IPS DF 19.7 (cell line): ENCODE results near the gene SGMS1.
"Not testable (repeated sequence)": the region's sequence is repeated elsewhere in the genome, so short reads cannot be mapped to it uniquely, and the experiment has no call there.

Source experiments
- DNase-seq: peaks from one replicate; pipeline ENCODE4 v3.0.0-alpha.2; 2013; ENCODE audit warnings: low read depth, low spot score

Gene SGMS1

GRCh38 chr10:50560370-50560769, 63.4 kb downstream of the SGMS1 start:
- no peak for DNase-seq

GRCh38 chr10:50558371-50558770, 65.4 kb downstream of the SGMS1 start:
- no peak for DNase-seq

- no peak for DNase-seq
Observed at GRCh38 chr10:50557130-50557682, 66.5 kb downstream of the SGMS1 start.

GRCh38 chr10:50556237-50557120, 67.3 kb downstream of the SGMS1 start:
- DNase-seq, result no peak

GRCh38 chr10:50554995-50555568, 68.7 kb downstream of the SGMS1 start:
- no peak for DNase-seq

GRCh38 chr10:50554376-50554994, 69.3 kb downstream of the SGMS1 start:
- no peak for DNase-seq

GRCh38 chr10:50552771-50553535, 70.8 kb downstream of the SGMS1 start:
- DNase-seq, result no peak

GRCh38 chr10:50552308-50552707, 71.4 kb downstream of the SGMS1 start:
- DNase-seq, result no peak

GRCh38 chr10:50551894-50552293, 71.9 kb downstream of the SGMS1 start:
- DNase-seq, result no peak

- DNase-seq, result no peak
Observed at GRCh38 chr10:50550291-50550839, 73.4 kb downstream of the SGMS1 start.

GRCh38 chr10:50549186-50549585, 74.6 kb downstream of the SGMS1 start:
- DNase-seq, result not testable (repeated sequence)

GRCh38 chr10:50548481-50548880, 75.3 kb downstream of the SGMS1 start:
- not testable (repeated sequence) for DNase-seq

- DNase-seq, result not testable (repeated sequence)
Observed at GRCh38 chr10:50546287-50546686, 77.5 kb downstream of the SGMS1 start.

GRCh38 chr10:50545846-50546245, 77.9 kb downstream of the SGMS1 start:
- no peak for DNase-seq

- DNase-seq, result no peak
Observed at GRCh38 chr10:50544857-50545429, 78.8 kb downstream of the SGMS1 start.

- no peak for DNase-seq
Observed at GRCh38 chr10:50544095-50544856, 79.5 kb downstream of the SGMS1 start.

GRCh38 chr10:50542871-50543270, 80.9 kb downstream of the SGMS1 start:
- DNase-seq, result no peak

GRCh38 chr10:50541921-50542320, 81.8 kb downstream of the SGMS1 start:
- no peak for DNase-seq

GRCh38 chr10:50541317-50541716, 82.4 kb downstream of the SGMS1 start:
- no peak for DNase-seq

- DNase-seq, result no peak
Observed at GRCh38 chr10:50540826-50541122, 83.0 kb downstream of the SGMS1 start.
